Upper lobe of left lung (tissue), 6 donors: Measurements from ENCODE around the gene GLUL. TPM values are rescaled to one million over a fixed set of nuclear protein-coding genes. Genes with fewer than 3 reads are reported as not detected.
A peak's percentile ranks its signal among the peaks of the same experiment; 100 is the strongest.

ENCODE experiments used
- ATAC-seq, 2 donors: fragments of 200-7000 bp; cut with Tn5 transposase; one replicate each; pipeline ENCODE4 v1.9.1; 2022; ENCODE audit warnings: mild to moderate bottlenecking in 2 of 2, moderate library complexity in 2 of 2; ENCODE audit not compliant: low FRiP score in 2 of 2
- DNase-seq, 2 donors: peaks; one replicate each; pipeline ENCODE4 v3.0.0-alpha.2; 2019 to 2020
- H3K27ac ChIP-seq, 4 donors: fragments of 200-600 bp; sonication (generic); one replicate each; pipeline ENCODE4 v1.5.1; 2016 to 2019
- H3K27me3 ChIP-seq, 4 donors: fragments of 200-600 bp; sonication (generic); one replicate each; pipeline ENCODE4 v1.5.1; 2017 to 2019
- H3K36me3 ChIP-seq, 4 donors: fragments of 200-600 bp; sonication (generic); one replicate each; pipeline ENCODE4 v1.5.1; 2016 to 2019
- H3K4me1 ChIP-seq, 4 donors: fragments of 200-600 bp; sonication (generic); one replicate each; pipeline ENCODE4 v1.5.1; 2018 to 2019
- H3K4me3 ChIP-seq, 4 donors: fragments of 200-600 bp; sonication (generic); one replicate each; pipeline ENCODE4 v1.5.1; 2017 to 2019; ENCODE audit warnings: mild to moderate bottlenecking in 2 of 4, moderate library complexity in 1 of 4
- H3K9me3 ChIP-seq, 4 donors: fragments of 200-600 bp; sonication (generic); one replicate each; pipeline ENCODE4 v1.5.1; 2018 to 2019
- CTCF ChIP-seq, 6 experiments: fragments of 450-650 bp in 4 of 6; fragments of 200-600 bp in 2 of 6; sonication (generic) in 2 of 6; IDR thresholded peaks; one replicate each; pipeline ENCODE4 v1.5.1; 2016 to 2019; ENCODE audit warnings: antibody characterized with exemption in 6 of 6
- EP300 ChIP-seq, 4 donors: sonication (generic); formaldehyde crosslinking; IDR thresholded peaks; one replicate each; pipeline ENCODE4 v1.5.1; 2017; ENCODE audit warnings: antibody characterized with exemption in 4 of 4, control low read depth in 2 of 4
- POLR2A ChIP-seq, 4 donors: fragments of 450-650 bp; IDR thresholded peaks; one replicate each; pipeline ENCODE4 v1.5.1; 2016 to 2017; ENCODE audit warnings: antibody characterized with exemption in 4 of 4, mild to moderate bottlenecking in 2 of 4
- POLR2AphosphoS5 ChIP-seq, 2 donors: sonication (generic); formaldehyde crosslinking; IDR thresholded peaks; one replicate each; pipeline ENCODE4 v1.5.1; 2017; ENCODE audit warnings: antibody characterized with exemption in 2 of 2
- WGBS, 2 donors: methylation state at CpG; one replicate each; pipeline ENCODE4 v1.1.5; 2017 to 2018; 5-methylcytosine and 5-hydroxymethylcytosine counted together
- total RNA-seq, 6 donors: library from RNA; depleted of rRNA in 4 of 6; stranded (reverse); fragments of >200 nt in 4 of 6; gene quantifications; one replicate each; pipeline versions ENCODE4 v1.1.0 to v1.2.1, GENCODE V29; 2016 to 2021
- donor health status: DM: no; HTN: no; CAD: no; lungs with moderate emphysema.
- donor health status: DM: no; HTN: yes; CAD: no; lungs with severe emphysema.

Gene GLUL
- total RNA-seq, 6 donors from 2014 or later: 1,145 to 1,831 (median 1,583) TPM

- TF ChIP-seq EP300 (IDR thresholded peaks at IDR 0.05) (no peak), POLR2A (IDR thresholded peaks at IDR 0.05) (no peak), CTCF (IDR thresholded peaks at IDR 0.05) (no peak), POLR2AphosphoS5 (IDR thresholded peaks at IDR 0.05) (no peak)
- DNase-seq (no peak), ATAC-seq (no peak)
- no peak overlapping the region for H3K27ac ChIP-seq
- peaks cover 0 to 6% (median 0%) of the 10 kb centered on the region in 4 donors for H3K4me1 ChIP-seq
- H3K4me3 ChIP-seq: no peak overlapping the region
- H3K9me3 ChIP-seq: no peaks in the 10 kb centered on the region
- WGBS, 2 donors: 85 to 90% methylated on average over 6 of the region's 6 CpGs
- H3K27me3 ChIP-seq: no peaks in the 10 kb centered on the region
- no peaks in the 10 kb centered on the region for H3K36me3 ChIP-seq
Measured at GRCh38 chr1:182413969-182414368, 22.4 kb upstream of the GLUL start.

GRCh38 chr1:182413486-182413885, 21.9 kb upstream of the GLUL start:
- Histone ChIP-seq H3K4me1 (peaks cover 0 to 6% (median 0%) of the 10 kb centered on the region in 4 donors), H3K27ac (no peak overlapping the region), H3K36me3 (no peaks in the 10 kb centered on the region), H3K4me3 (no peak overlapping the region), H3K9me3 (no peaks in the 10 kb centered on the region), H3K27me3 (no peaks in the 10 kb centered on the region)
- no peak for DNase-seq
- TF ChIP-seq EP300 (IDR thresholded peaks at IDR 0.05): no peak
- no peak for TF ChIP-seq POLR2AphosphoS5 (IDR thresholded peaks at IDR 0.05)
- no peak for TF ChIP-seq POLR2A (IDR thresholded peaks at IDR 0.05)
- TF ChIP-seq CTCF (IDR thresholded peaks at IDR 0.05): no peak
- WGBS, 2 donors: 89 to 91% methylated on average over 3 of the region's 3 CpGs
- ATAC-seq: no peak

GRCh38 chr1:182410620-182411273, 19.2 kb upstream of the GLUL start:
- no peak overlapping the region for H3K4me3 ChIP-seq
- H3K36me3 ChIP-seq: no peaks in the 10 kb centered on the region
- peaks cover 0 to under 1% (median under 1%) of the 10 kb centered on the region in 4 donors for H3K9me3 ChIP-seq
- peaks cover 0 to 6% (median 0%) of the 10 kb centered on the region in 4 donors for H3K4me1 ChIP-seq
- 55 to 71% methylated on average over 1 of the region's 1 CpG for WGBS, 2 donors
- no peak overlapping the region for H3K27ac ChIP-seq
- no peaks in the 10 kb centered on the region for H3K27me3 ChIP-seq
- no peak for TF ChIP-seq CTCF (IDR thresholded peaks at IDR 0.05)
- no peak for TF ChIP-seq EP300 (IDR thresholded peaks at IDR 0.05)
- no peak for TF ChIP-seq POLR2A (IDR thresholded peaks at IDR 0.05)
- TF ChIP-seq POLR2AphosphoS5 (IDR thresholded peaks at IDR 0.05): no peak
- DNase-seq (no peak), ATAC-seq (peak in 1 of 2 donors; percentile 32)

- no peaks in the 10 kb centered on the region for H3K27me3 ChIP-seq
- DNase-seq (no peak), ATAC-seq (no peak)
- WGBS, 2 donors: 75 to 76% methylated on average over 4 of the region's 4 CpGs
- peaks cover 0 to 5% (median 2%) of the 10 kb centered on the region in 4 donors for H3K9me3 ChIP-seq
- no peaks in the 10 kb centered on the region for H3K36me3 ChIP-seq
- H3K4me3 ChIP-seq: no peak overlapping the region
- no peak overlapping the region for H3K27ac ChIP-seq
- no peak for TF ChIP-seq EP300 (IDR thresholded peaks at IDR 0.05)
- TF ChIP-seq CTCF (IDR thresholded peaks at IDR 0.05): no peak
- TF ChIP-seq POLR2AphosphoS5 (IDR thresholded peaks at IDR 0.05): no peak
- no peak for TF ChIP-seq POLR2A (IDR thresholded peaks at IDR 0.05)
- H3K4me1 ChIP-seq: peaks cover 0 to 6% (median 0%) of the 10 kb centered on the region in 4 donors
Measured at GRCh38 chr1:182410138-182410537, 18.5 kb upstream of the GLUL start.
